Liver (tissue), 9 donors: ENCODE data around the gene PEAK3. TPM values are rescaled to one million over a fixed set of nuclear protein-coding genes. Genes with fewer than 3 reads are reported as not detected.

ENCODE experiments used
- DNase-seq: peaks from one replicate; pipeline ENCODE4 v3.0.0-alpha.2; 2017; ENCODE audit warnings: low spot score
- H3K27ac ChIP-seq, 2 donors: one replicate each; pipeline ENCODE4 v1.7.0; 2013; ENCODE audit warnings: inconsistent platforms in 2 of 2, low read length in 2 of 2, control low read depth in 1 of 2, low read depth in 1 of 2, mild to moderate bottlenecking in 1 of 2
- H3K27me3 ChIP-seq, 4 donors: one replicate each; pipeline versions ENCODE4 v1.6.1 to v1.7.0; 2013; ENCODE audit warnings: low read length in 3 of 4, inconsistent platforms in 1 of 4, mild to moderate bottlenecking in 1 of 4, moderate library complexity in 1 of 4; ENCODE audit not compliant: control insufficient read depth in 4 of 4, insufficient read depth in 4 of 4
- H3K36me3 ChIP-seq, 4 donors: one replicate each; pipeline versions ENCODE4 v1.6.1 to v1.7.0; 2013; ENCODE audit warnings: low read length in 3 of 4, mild to moderate bottlenecking in 3 of 4, low read depth in 1 of 4, moderate library complexity in 1 of 4; ENCODE audit not compliant: control insufficient read depth in 4 of 4, insufficient read depth in 3 of 4
- H3K4me1 ChIP-seq, 4 donors: one replicate each; pipeline versions ENCODE4 v1.6.1 to v1.7.0; 2013; ENCODE audit warnings: low read length in 3 of 4, mild to moderate bottlenecking in 3 of 4, moderate library complexity in 1 of 4; ENCODE audit not compliant: control insufficient read depth in 4 of 4, insufficient read depth in 4 of 4
- H3K4me3 ChIP-seq, 3 donors: one replicate each; pipeline versions ENCODE4 v1.6.1 to v1.7.0; 2013; ENCODE audit warnings: low read length in 3 of 3, control low read depth in 1 of 3, low read depth in 1 of 3, mild to moderate bottlenecking in 1 of 3
- H3K9ac ChIP-seq, 2 donors: one replicate each; pipeline ENCODE4 v1.7.0; 2013; ENCODE audit warnings: low read length in 2 of 2, mild to moderate bottlenecking in 2 of 2, moderate library complexity in 2 of 2, control low read depth in 1 of 2, low read depth in 1 of 2
- H3K9me3 ChIP-seq, 4 donors: one replicate each; pipeline versions ENCODE4 v1.6.1 to v1.7.0; 2013; ENCODE audit warnings: low read length in 3 of 4; ENCODE audit not compliant: control insufficient read depth in 4 of 4
- EGR1 ChIP-seq, 2 donors: IDR thresholded peaks; 2 replicates each; pipeline ENCODE4 v1.6.1; 2016 to 2018; ENCODE audit warnings: antibody characterized with exemption in 2 of 2, low read depth in 2 of 2
- FOXA1 ChIP-seq: IDR thresholded peaks from 2 replicates; pipeline ENCODE4 v1.6.1; 2016; ENCODE audit warnings: antibody characterized with exemption
- FOXA2 ChIP-seq: IDR thresholded peaks from 2 replicates; pipeline ENCODE4 v1.6.1; 2016; ENCODE audit warnings: antibody characterized with exemption
- GABPA ChIP-seq, 2 donors: IDR thresholded peaks in 1 of 2; conservative IDR thresholded peaks in 1 of 2; 2 replicates each; pipeline ENCODE4 v1.6.1; 2016; ENCODE audit warnings: antibody characterized with exemption in 2 of 2, mild to moderate bottlenecking in 1 of 2, moderate library complexity in 1 of 2
- HNF4A ChIP-seq, 2 donors: conservative IDR thresholded peaks; 2 replicates each; pipeline ENCODE4 v1.6.1; 2016; ENCODE audit warnings: antibody characterized with exemption in 2 of 2, mild to moderate bottlenecking in 2 of 2
- JUND ChIP-seq, 2 donors: IDR thresholded peaks; 2 replicates each; pipeline ENCODE4 v1.6.1; 2016; ENCODE audit warnings: antibody characterized with exemption in 2 of 2
- NR2F2 ChIP-seq: IDR thresholded peaks from 2 replicates; pipeline ENCODE4 v1.6.1; 2016; ENCODE audit warnings: antibody characterized with exemption
- RXRA ChIP-seq, 2 donors: IDR thresholded peaks; 2 replicates each; pipeline ENCODE4 v1.6.1; 2017 to 2018; ENCODE audit warnings: antibody characterized with exemption in 2 of 2, mild to moderate bottlenecking in 1 of 2
- SP1 ChIP-seq: IDR thresholded peaks from 2 replicates; pipeline ENCODE4 v1.6.1; 2018; ENCODE audit warnings: antibody characterized with exemption, mild to moderate bottlenecking
- TAF1 ChIP-seq: conservative IDR thresholded peaks from 2 replicates; pipeline ENCODE4 v1.6.1; 2016; ENCODE audit warnings: antibody characterized with exemption, mild to moderate bottlenecking
- YY1 ChIP-seq: IDR thresholded peaks from 2 replicates; pipeline ENCODE4 v1.6.1; 2016; ENCODE audit warnings: antibody characterized with exemption, mild to moderate bottlenecking
- WGBS: extraction: QIAGEN DNeasy Blood & Tissue Kit; methylation state at CpG from one replicate; pipeline ENCODE4 v1.1.7; 2013; 5-methylcytosine and 5-hydroxymethylcytosine counted together
- polyA plus RNA-seq, 2 donors: library from polyadenylated mRNA; stranded (reverse) in 1 of 2; unstranded in 1 of 2; fragments of 200-250 nt in 1 of 2; fragments of >200 nt in 1 of 2; fragmentation: Nextera tagmentation in 1 of 2; extraction: Ambion mirVana in 1 of 2; gene quantifications; one replicate each; pipeline versions ENCODE4 v1.2.1 to v1.2.3, GENCODE V29; 2013 to 2015
- total RNA-seq, 2 donors: library from RNA; depleted of rRNA; stranded (reverse); fragments of >200 nt; gene quantifications; one replicate each; pipeline ENCODE4 v1.2.3, GENCODE V29; 2014
- TF ChIP-seq, protein P1 (sequence below): fragments of 150-350 bp; IDR thresholded peaks from 2 replicates; pipeline ENCODE4 v1.5.1; 2017; ENCODE audit warnings: improper control_type of control experiment, low read depth, low read length; ENCODE audit not compliant: missing input control
- TF ChIP-seq, protein P2 (sequence below): IDR thresholded peaks from 2 replicates; pipeline ENCODE4 v1.6.1; 2016; ENCODE audit warnings: antibody characterized with exemption
- TF ChIP-seq, protein P3 (sequence below): IDR thresholded peaks from 2 replicates; pipeline ENCODE4 v1.6.1; 2016; ENCODE audit warnings: antibody characterized with exemption, mild to moderate bottlenecking
- TF ChIP-seq, protein P4 (sequence below): IDR thresholded peaks from 2 replicates; pipeline ENCODE4 v1.6.1; 2016; ENCODE audit warnings: antibody characterized with exemption
- TF ChIP-seq, protein P5 (sequence below): IDR thresholded peaks from 2 replicates; pipeline ENCODE4 v1.6.1; 2016; ENCODE audit warnings: antibody characterized with exemption
- donor health status: healthy.
- donor health status: healthy.
- donor health status: healthy.
- donor health status: healthy.
- donor health status: healthy.

Gene PEAK3
- total and polyA plus RNA-seq, 4 donors = 0.09 to 0.67 (median 0.31) TPM

DNA sequence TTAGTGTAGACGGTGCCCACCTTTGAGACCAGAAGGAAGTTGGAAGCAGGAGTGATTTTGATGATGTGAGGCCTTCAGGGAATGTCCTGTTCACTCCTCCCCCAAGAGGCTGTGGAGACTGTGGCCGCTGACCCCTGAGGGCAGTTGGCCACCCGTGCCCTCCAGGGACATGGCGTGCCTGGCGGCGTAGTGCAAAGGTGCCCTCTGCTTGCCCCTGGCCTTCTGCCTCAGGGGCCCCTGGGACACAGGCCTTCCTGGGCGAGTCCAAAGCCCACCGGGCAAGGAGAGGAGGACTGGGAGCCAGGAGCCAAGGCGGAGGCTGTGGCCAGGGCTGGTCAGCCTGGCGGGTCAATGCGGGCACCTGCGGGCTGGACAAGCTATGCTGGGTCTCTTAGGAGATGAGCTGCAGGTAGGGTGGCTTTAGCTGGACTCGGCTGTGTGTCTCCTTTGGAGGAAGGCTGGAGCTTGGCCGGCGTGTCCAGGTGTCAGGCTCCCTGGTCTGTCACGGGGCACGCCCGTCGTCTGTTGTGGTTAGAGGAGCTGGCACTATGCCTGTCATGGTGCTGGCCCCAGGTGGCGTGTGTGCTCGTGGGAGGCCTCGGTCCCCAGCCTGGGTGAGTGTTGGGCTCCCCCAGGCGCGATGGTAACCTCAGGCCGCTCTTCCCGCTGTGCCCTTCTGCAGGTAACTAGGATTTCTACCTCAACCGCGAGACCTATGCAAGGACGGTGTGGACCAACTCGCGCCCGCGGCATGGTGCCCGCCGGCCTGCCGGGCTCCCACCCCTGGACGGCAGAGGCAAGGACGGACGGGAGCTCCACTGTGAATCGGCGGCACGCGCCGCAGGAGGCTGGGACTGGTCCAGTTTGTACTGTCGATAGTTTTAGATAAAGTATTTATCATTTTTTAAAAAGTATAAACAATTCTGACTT lies 52.6 kb downstream of the PEAK3 start:
- H3K36me3 ChIP-seq = peaks cover 0 to 26% (median 13%) of the 10 kb centered on the region in 4 donors
- H3K4me3 ChIP-seq = no peak overlapping the region
- peaks cover 7 to 36% (median 16%) of the 10 kb centered on the region in 4 donors for H3K4me1 ChIP-seq
- TF ChIP-seq, protein P1, sequence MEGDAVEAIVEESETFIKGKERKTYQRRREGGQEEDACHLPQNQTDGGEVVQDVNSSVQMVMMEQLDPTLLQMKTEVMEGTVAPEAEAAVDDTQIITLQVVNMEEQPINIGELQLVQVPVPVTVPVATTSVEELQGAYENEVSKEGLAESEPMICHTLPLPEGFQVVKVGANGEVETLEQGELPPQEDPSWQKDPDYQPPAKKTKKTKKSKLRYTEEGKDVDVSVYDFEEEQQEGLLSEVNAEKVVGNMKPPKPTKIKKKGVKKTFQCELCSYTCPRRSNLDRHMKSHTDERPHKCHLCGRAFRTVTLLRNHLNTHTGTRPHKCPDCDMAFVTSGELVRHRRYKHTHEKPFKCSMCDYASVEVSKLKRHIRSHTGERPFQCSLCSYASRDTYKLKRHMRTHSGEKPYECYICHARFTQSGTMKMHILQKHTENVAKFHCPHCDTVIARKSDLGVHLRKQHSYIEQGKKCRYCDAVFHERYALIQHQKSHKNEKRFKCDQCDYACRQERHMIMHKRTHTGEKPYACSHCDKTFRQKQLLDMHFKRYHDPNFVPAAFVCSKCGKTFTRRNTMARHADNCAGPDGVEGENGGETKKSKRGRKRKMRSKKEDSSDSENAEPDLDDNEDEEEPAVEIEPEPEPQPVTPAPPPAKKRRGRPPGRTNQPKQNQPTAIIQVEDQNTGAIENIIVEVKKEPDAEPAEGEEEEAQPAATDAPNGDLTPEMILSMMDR = no peak
- TF ChIP-seq, protein P2, sequence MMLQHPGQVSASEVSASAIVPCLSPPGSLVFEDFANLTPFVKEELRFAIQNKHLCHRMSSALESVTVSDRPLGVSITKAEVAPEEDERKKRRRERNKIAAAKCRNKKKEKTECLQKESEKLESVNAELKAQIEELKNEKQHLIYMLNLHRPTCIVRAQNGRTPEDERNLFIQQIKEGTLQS = no peak
- TF ChIP-seq JUND (IDR thresholded peaks at IDR 0.05) = no peak
- TF ChIP-seq TAF1 = no peak
- TF ChIP-seq, protein P3, sequence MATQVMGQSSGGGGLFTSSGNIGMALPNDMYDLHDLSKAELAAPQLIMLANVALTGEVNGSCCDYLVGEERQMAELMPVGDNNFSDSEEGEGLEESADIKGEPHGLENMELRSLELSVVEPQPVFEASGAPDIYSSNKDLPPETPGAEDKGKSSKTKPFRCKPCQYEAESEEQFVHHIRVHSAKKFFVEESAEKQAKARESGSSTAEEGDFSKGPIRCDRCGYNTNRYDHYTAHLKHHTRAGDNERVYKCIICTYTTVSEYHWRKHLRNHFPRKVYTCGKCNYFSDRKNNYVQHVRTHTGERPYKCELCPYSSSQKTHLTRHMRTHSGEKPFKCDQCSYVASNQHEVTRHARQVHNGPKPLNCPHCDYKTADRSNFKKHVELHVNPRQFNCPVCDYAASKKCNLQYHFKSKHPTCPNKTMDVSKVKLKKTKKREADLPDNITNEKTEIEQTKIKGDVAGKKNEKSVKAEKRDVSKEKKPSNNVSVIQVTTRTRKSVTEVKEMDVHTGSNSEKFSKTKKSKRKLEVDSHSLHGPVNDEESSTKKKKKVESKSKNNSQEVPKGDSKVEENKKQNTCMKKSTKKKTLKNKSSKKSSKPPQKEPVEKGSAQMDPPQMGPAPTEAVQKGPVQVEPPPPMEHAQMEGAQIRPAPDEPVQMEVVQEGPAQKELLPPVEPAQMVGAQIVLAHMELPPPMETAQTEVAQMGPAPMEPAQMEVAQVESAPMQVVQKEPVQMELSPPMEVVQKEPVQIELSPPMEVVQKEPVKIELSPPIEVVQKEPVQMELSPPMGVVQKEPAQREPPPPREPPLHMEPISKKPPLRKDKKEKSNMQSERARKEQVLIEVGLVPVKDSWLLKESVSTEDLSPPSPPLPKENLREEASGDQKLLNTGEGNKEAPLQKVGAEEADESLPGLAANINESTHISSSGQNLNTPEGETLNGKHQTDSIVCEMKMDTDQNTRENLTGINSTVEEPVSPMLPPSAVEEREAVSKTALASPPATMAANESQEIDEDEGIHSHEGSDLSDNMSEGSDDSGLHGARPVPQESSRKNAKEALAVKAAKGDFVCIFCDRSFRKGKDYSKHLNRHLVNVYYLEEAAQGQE = no peak
- TF ChIP-seq SP1 = peak; percentile 46
- no peak for TF ChIP-seq FOXA2
- TF ChIP-seq HNF4A (conservative IDR thresholded peaks at IDR 0.05) = peak; percentile 72 to 93
- TF ChIP-seq NR2F2 = no peak
- TF ChIP-seq EGR1 (IDR thresholded peaks at IDR 0.05; ENCODE audit: low read depth in 2 of 2) = no peak
- TF ChIP-seq, protein P4, sequence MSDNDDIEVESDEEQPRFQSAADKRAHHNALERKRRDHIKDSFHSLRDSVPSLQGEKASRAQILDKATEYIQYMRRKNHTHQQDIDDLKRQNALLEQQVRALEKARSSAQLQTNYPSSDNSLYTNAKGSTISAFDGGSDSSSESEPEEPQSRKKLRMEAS = no peak
- TF ChIP-seq, protein P5, sequence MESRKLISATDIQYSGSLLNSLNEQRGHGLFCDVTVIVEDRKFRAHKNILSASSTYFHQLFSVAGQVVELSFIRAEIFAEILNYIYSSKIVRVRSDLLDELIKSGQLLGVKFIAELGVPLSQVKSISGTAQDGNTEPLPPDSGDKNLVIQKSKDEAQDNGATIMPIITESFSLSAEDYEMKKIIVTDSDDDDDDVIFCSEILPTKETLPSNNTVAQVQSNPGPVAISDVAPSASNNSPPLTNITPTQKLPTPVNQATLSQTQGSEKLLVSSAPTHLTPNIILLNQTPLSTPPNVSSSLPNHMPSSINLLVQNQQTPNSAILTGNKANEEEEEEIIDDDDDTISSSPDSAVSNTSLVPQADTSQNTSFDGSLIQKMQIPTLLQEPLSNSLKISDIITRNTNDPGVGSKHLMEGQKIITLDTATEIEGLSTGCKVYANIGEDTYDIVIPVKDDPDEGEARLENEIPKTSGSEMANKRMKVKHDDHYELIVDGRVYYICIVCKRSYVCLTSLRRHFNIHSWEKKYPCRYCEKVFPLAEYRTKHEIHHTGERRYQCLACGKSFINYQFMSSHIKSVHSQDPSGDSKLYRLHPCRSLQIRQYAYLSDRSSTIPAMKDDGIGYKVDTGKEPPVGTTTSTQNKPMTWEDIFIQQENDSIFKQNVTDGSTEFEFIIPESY = no peak
- no peak for TF ChIP-seq GABPA (IDR thresholded peaks at IDR 0.05 in 1 of 2, conservative IDR thresholded peaks at IDR 0.05 in 1 of 2)
- TF ChIP-seq RXRA (IDR thresholded peaks at IDR 0.05) = peak; percentile 64 to 85
- no peak for TF ChIP-seq FOXA1
- no peak for TF ChIP-seq YY1
- no peak overlapping the region for H3K9ac ChIP-seq
- H3K27me3 ChIP-seq = no peaks in the 10 kb centered on the region
- peak overlapping the region; percentile 44 to 82 for H3K27ac ChIP-seq
- DNase-seq = no peak
- no peaks in the 10 kb centered on the region for H3K9me3 ChIP-seq
- 73% methylated on average over 45 of the region's 45 CpGs for WGBS
